NB4 (cell line): Measurements from ENCODE around the gene ICAM3.

Experiments
- CTCF ChIP-seq: IDR thresholded peaks from one replicate; pipeline ENCODE4 v1.5.1; 2012; ENCODE audit warnings: low read depth, low read length
- MYC ChIP-seq: IDR thresholded peaks from 2 replicates; pipeline ENCODE4 v1.6.1; 2011; ENCODE audit warnings: low read depth, low read length
- POLR2A ChIP-seq: IDR thresholded peaks from 2 replicates; pipeline ENCODE4 v1.6.1; 2011; ENCODE audit warnings: mild to moderate bottlenecking; ENCODE audit not compliant: insufficient read length; ENCODE audit errors: extremely low read depth
- TF ChIP-seq, protein P1 (sequence below): IDR thresholded peaks from 2 replicates; pipeline ENCODE4 v1.6.1; 2011; ENCODE audit warnings: low read depth, low read length

GRCh38 chr19:10315335-10316214 lies 23.8 kb downstream of the ICAM3 start, which contains the start of gene FDX2:
- TF ChIP-seq CTCF = no peak
- TF ChIP-seq POLR2A = no peak
- TF ChIP-seq, protein P1, sequence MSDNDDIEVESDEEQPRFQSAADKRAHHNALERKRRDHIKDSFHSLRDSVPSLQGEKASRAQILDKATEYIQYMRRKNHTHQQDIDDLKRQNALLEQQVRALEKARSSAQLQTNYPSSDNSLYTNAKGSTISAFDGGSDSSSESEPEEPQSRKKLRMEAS = no peak
- no peak for TF ChIP-seq MYC
